ENCODE data around the gene ETV5.

ETV5 gene

GRCh38 chr3:186133980-186134379 lies 25.1 kb upstream of the ETV5 start:
- TF ChIP-seq SCRT1 (tag by site-specific recombination; IDR thresholded peaks at IDR 0.05; ENCODE audit: borderline replicate concordance): 0 out of 2 replicates have a peak, but pooled peaks have one; percentile 27
- peak; percentile 42; the same call in 1 of the 2 replicates for TF ChIP-seq FEZF1 (tag by site-specific recombination; IDR thresholded peaks at IDR 0.05)
- TF ChIP-seq ZNF202 (tag by site-specific recombination; IDR thresholded peaks at IDR 0.05; ENCODE audit: borderline replicate concordance): no peak
- no peak for TF ChIP-seq TRIM28 (IDR thresholded peaks at IDR 0.05; ENCODE audit: borderline replicate concordance, low read length)
- no peak for TF ChIP-seq ZBTB6 (tag by site-specific recombination; IDR thresholded peaks at IDR 0.05)
- CTCF ChIA-PET: interaction anchor here (1.7 kb wide), 1 partner anchor 8 kb away, joined by 3 read pairs; no protein-coding TSS in a partner anchor
- POLR2A ChIA-PET: no interaction called here
- Histone ChIP-seq H3K36me3 (ENCODE audit: control insufficient read depth in 2 of 2, insufficient read depth in 1 of 2, low read length in 2 of 2) (no peaks in the 10 kb centered on the region), H3K4me3 (ENCODE audit: low read depth, low read length) (no peak overlapping the region), H3K9me3 (ENCODE audit: control insufficient read depth, insufficient read depth, low read depth, low read length) (no peaks in the 10 kb centered on the region), H3K4me1 (ENCODE audit: control insufficient read depth, insufficient read depth, low read length) (no peaks in the 10 kb centered on the region), H3K27ac (ENCODE audit: extremely low read depth, low read depth, low read length) (no peak overlapping the region)

- POLR2A ChIA-PET: no interaction called here
These were observed 23.6 kb upstream of the ETV5 start for GRCh38 chr3:186132487-186132886.

DNA sequence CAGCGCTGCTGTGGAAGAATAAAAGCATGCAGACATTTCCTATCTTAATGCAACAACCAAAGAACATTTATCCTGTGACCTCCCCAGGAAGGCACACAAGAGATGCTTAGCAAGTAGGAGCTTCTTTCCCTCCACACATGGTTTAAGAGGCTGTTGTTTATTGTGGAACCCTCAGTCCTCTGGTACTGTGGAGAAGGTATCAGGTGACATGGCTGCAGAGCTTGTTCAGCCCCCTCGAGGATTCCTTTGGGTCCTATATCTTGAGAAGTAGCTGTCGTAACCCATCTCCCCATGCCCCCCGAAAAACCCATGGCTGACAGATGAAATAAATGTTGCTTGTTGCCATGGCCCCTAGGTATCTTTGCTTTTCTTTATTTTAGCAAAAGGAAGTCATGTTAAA lies 20.3 kb upstream of the ETV5 start:
- H3K27ac ChIP-seq (ENCODE audit: extremely low read depth, low read depth, low read length): no peak overlapping the region
- CTCF ChIA-PET: no interaction called here
- TF ChIP-seq ZBTB17 (tag by site-specific recombination; IDR thresholded peaks at IDR 0.05) (no peak), ZNF521 (tag by site-specific recombination; IDR thresholded peaks at IDR 0.05) (no peak)
- H3K4me1 ChIP-seq (ENCODE audit: control insufficient read depth, insufficient read depth, low read length): no peaks in the 10 kb centered on the region
- no peaks in the 10 kb centered on the region for H3K9me3 ChIP-seq (ENCODE audit: control insufficient read depth, insufficient read depth, low read depth, low read length)
- POLR2A ChIA-PET: no interaction called here
- no peak overlapping the region for H3K4me3 ChIP-seq (ENCODE audit: low read depth, low read length)
- H3K36me3 ChIP-seq (ENCODE audit: control insufficient read depth in 2 of 2, insufficient read depth in 1 of 2, low read length in 2 of 2): no peaks in the 10 kb centered on the region

More at GRCh38 chr3:186132487-186132886, 23.6 kb upstream of the ETV5 start:
- Histone ChIP-seq H3K4me1 (ENCODE audit: control insufficient read depth, insufficient read depth, low read length) (no peaks in the 10 kb centered on the region), H3K36me3 (ENCODE audit: control insufficient read depth in 2 of 2, insufficient read depth in 1 of 2, low read length in 2 of 2) (no peaks in the 10 kb centered on the region), H3K9me3 (ENCODE audit: control insufficient read depth, insufficient read depth, low read depth, low read length) (no peaks in the 10 kb centered on the region), H3K27ac (ENCODE audit: extremely low read depth, low read depth, low read length) (no peak overlapping the region), H3K4me3 (ENCODE audit: low read depth, low read length) (no peak overlapping the region)
- CTCF ChIA-PET: interaction anchor here (1.7 kb wide), 1 partner anchor 9 kb away, joined by 3 read pairs; no protein-coding TSS in a partner anchor
- no peak for TF ChIP-seq ZNF302 (tag by site-specific recombination; IDR thresholded peaks at IDR 0.05; ENCODE audit: low read depth)
- TF ChIP-seq, protein P1, sequence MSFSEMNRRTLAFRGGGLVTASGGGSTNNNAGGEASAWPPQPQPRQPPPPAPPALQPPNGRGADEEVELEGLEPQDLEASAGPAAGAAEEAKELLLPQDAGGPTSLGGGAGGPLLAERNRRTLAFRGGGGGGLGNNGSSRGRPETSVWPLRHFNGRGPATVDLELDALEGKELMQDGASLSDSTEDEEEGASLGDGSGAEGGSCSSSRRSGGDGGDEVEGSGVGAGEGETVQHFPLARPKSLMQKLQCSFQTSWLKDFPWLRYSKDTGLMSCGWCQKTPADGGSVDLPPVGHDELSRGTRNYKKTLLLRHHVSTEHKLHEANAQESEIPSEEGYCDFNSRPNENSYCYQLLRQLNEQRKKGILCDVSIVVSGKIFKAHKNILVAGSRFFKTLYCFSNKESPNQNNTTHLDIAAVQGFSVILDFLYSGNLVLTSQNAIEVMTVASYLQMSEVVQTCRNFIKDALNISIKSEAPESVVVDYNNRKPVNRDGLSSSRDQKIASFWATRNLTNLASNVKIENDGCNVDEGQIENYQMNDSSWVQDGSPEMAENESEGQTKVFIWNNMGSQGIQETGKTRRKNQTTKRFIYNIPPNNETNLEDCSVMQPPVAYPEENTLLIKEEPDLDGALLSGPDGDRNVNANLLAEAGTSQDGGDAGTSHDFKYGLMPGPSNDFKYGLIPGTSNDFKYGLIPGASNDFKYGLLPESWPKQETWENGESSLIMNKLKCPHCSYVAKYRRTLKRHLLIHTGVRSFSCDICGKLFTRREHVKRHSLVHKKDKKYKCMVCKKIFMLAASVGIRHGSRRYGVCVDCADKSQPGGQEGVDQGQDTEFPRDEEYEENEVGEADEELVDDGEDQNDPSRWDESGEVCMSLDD (tag by site-specific recombination; IDR thresholded peaks at IDR 0.05): no peak
- TF ChIP-seq EGR2 (tag by site-specific recombination; IDR thresholded peaks at IDR 0.05; ENCODE audit: low read depth): no peak
- TF ChIP-seq, protein P2, sequence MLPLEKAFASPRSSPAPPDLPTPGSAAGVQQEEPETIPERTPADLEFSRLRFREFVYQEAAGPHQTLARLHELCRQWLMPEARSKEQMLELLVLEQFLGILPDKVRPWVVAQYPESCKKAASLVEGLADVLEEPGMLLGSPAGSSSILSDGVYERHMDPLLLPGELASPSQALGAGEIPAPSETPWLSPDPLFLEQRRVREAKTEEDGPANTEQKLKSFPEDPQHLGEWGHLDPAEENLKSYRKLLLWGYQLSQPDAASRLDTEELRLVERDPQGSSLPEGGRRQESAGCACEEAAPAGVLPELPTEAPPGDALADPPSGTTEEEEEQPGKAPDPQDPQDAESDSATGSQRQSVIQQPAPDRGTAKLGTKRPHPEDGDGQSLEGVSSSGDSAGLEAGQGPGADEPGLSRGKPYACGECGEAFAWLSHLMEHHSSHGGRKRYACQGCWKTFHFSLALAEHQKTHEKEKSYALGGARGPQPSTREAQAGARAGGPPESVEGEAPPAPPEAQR (tag by site-specific recombination; IDR thresholded peaks at IDR 0.05): no peak

DNA sequence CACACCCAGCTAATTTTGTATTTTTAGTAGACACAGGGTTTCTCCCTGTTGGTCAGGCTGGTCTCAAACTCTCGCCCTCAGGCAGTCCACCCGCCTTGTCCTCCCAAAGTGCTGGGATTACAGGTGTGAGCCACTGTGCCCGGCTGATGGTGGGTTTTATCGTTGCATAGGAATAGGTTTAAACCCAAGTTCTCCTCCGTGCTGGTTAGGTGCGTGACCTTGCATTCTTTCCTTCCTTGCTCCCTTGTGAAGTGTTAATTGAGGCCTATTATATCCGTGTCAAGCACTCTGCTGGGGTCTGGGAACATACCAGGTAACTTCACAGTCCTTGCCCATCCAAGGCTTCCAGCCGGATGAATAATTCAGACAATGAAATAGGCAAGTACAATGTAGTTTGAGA lies 19.3 kb upstream of the ETV5 start:
- no peak overlapping the region for H3K27ac ChIP-seq (ENCODE audit: extremely low read depth, low read depth, low read length)
- POLR2A ChIA-PET: no interaction called here
- H3K4me3 ChIP-seq (ENCODE audit: low read depth, low read length): no peak overlapping the region
- TF ChIP-seq ZNF449 (tag by site-specific recombination; IDR thresholded peaks at IDR 0.05) (no peak), ZNF704 (tag by site-specific recombination; IDR thresholded peaks at IDR 0.05) (no peak), ZNF19 (tag by site-specific recombination; IDR thresholded peaks at IDR 0.05; ENCODE audit: low read depth) (no peak)
- no peaks in the 10 kb centered on the region for H3K36me3 ChIP-seq (ENCODE audit: control insufficient read depth in 2 of 2, insufficient read depth in 1 of 2, low read length in 2 of 2)
- CTCF ChIA-PET: no interaction called here
- no peaks in the 10 kb centered on the region for H3K9me3 ChIP-seq (ENCODE audit: control insufficient read depth, insufficient read depth, low read depth, low read length)
- no peaks in the 10 kb centered on the region for H3K4me1 ChIP-seq (ENCODE audit: control insufficient read depth, insufficient read depth, low read length)
